ENCODE measurements around the gene MOCOS. TPM values are rescaled to one million over a fixed set of nuclear protein-coding genes. Genes with fewer than 3 reads are reported as not detected.
A peak's percentile ranks its signal among the peaks of the same experiment; 100 is the strongest.

The MOCOS gene
- total RNA-seq, 4 donors from 2014 or later, result 2.6 to 5.7 (median 4.4) TPM

DNA sequence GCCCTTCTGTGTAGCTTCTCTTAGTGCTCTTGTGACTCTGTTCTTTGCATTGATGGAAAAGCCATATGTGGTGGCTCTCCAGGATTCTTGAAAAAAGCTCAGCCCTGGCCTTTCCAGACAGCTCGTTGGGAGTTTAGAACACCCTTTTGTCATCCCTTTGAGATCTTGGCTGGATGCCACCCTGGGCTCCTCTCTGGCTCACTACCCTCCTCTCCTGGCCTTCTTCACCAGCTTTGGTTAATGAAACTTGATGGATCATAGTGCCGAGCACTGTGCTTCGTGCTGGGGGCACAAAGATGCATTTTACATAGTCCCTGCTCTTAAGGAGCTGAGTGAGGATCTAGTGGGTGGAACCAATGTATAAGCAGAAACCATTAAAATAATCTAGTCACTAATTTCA lies 94.6 kb downstream of the MOCOS start:
- DNase-seq, result no peak
- Histone ChIP-seq H3K27ac (no peak overlapping the region), H3K4me1 (no peaks in the 10 kb centered on the region), H3K4me3 (no peak overlapping the region), H3K9me3 (no peaks in the 10 kb centered on the region), H3K27me3 (peaks cover 24% of the 10 kb centered on the region), H3K36me3 (no peaks in the 10 kb centered on the region)
- in situ Hi-C loops (cut with MboI; ENCODE audit: low pct_ligation_motif_present in 1 of 4, low pct_unique_long_range_greater_than_20kb in 1 of 4, low sequenced_read_pairs in 3 of 4) (loop anchor here (5.0 to 25.0 kb wide), 8 partner anchors 187 to 545 kb away; no protein-coding TSS in a partner anchor), intact Hi-C loops (cut with DNase I; ENCODE audit: low total_unique reads) (loop anchor here (5.0 to 10.0 kb wide), 3 partner anchors 185 to 887 kb away; no protein-coding TSS in a partner anchor)
- TF ChIP-seq, protein P1, sequence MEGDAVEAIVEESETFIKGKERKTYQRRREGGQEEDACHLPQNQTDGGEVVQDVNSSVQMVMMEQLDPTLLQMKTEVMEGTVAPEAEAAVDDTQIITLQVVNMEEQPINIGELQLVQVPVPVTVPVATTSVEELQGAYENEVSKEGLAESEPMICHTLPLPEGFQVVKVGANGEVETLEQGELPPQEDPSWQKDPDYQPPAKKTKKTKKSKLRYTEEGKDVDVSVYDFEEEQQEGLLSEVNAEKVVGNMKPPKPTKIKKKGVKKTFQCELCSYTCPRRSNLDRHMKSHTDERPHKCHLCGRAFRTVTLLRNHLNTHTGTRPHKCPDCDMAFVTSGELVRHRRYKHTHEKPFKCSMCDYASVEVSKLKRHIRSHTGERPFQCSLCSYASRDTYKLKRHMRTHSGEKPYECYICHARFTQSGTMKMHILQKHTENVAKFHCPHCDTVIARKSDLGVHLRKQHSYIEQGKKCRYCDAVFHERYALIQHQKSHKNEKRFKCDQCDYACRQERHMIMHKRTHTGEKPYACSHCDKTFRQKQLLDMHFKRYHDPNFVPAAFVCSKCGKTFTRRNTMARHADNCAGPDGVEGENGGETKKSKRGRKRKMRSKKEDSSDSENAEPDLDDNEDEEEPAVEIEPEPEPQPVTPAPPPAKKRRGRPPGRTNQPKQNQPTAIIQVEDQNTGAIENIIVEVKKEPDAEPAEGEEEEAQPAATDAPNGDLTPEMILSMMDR (IDR thresholded peaks at IDR 0.05), result no peak
- TF ChIP-seq POLR2AphosphoS5 (IDR thresholded peaks at IDR 0.05) (no peak), POLR2A (IDR thresholded peaks at IDR 0.05) (no peak), EP300 (IDR thresholded peaks at IDR 0.05; ENCODE audit: low read depth) (no peak)
- 47 to 50% methylated on average over 2 to 3 of the region's 3 CpGs for WGBS, 2 donors (ENCODE audit: low coverage in 1 of 2)

DNA sequence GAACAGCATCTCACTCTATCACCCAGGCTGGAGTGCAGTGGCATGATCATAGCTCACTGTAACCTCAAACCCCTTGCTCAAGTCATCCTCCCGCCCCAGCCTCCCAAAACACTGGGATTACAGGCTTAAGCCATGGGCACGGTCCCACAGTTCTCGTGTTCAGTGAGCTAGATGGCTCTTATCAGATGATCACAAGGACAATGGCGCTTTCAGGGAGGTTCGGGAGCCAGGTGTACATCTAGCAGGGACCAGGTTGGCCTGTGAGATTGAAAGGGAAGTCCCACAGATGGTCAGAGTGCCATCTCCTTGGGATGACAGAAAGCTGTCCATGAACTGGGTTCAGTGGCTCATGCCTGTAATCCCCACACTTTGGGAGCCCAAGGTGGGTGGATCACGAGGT lies 96.2 kb downstream of the MOCOS start:
- H3K27ac ChIP-seq, result no peak overlapping the region
- intact Hi-C loops (cut with DNase I; ENCODE audit: low total_unique reads) (loop anchor here (5.0 to 10.0 kb wide), 3 partner anchors 186 to 889 kb away; no protein-coding TSS in a partner anchor), in situ Hi-C loops (cut with MboI; ENCODE audit: low pct_ligation_motif_present in 1 of 4, low pct_unique_long_range_greater_than_20kb in 1 of 4, low sequenced_read_pairs in 3 of 4) (loop anchor here (5.0 to 25.0 kb wide), 8 partner anchors 189 to 546 kb away; no protein-coding TSS in a partner anchor)
- no peaks in the 10 kb centered on the region for H3K4me1 ChIP-seq
- 73% methylated on average over 6 of the region's 6 CpGs; no CpG with 5 or more reads in 1 of the 2 donors for WGBS, 2 donors (ENCODE audit: low coverage in 1 of 2)
- H3K27me3 ChIP-seq, result peaks cover 19% of the 10 kb centered on the region
- no peak for DNase-seq
- H3K36me3 ChIP-seq, result no peaks in the 10 kb centered on the region
- TF ChIP-seq, protein P1 (IDR thresholded peaks at IDR 0.05), result no peak
- TF ChIP-seq EP300 (IDR thresholded peaks at IDR 0.05; ENCODE audit: low read depth) (no peak), POLR2A (IDR thresholded peaks at IDR 0.05) (no peak), POLR2AphosphoS5 (IDR thresholded peaks at IDR 0.05) (no peak)
- no peaks in the 10 kb centered on the region for H3K9me3 ChIP-seq
- H3K4me3 ChIP-seq, result no peak overlapping the region

DNA sequence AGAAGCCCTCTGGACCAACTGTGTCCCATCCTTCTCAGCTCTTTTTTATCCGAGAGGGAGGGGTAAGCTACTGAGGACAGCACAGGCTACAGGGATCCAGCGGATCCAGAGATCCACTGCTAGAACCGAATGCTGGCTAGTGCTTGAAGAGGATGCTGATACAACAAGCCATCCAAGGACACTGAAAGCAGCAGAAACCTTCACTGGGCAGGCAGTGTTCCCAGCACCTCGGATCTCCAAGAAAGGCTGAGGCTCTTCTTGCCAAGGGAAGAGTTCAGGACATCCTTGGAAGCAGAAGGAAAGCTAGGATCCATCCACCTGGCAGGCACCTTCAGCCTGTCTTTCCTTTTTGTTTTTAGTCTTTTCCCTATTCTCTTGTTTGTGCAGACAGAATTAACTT lies 97.0 kb downstream of the MOCOS start:
- no peak for DNase-seq
- Histone ChIP-seq H3K4me1 (no peaks in the 10 kb centered on the region), H3K27ac (no peak overlapping the region), H3K9me3 (no peaks in the 10 kb centered on the region), H3K27me3 (peaks cover 17% of the 10 kb centered on the region), H3K4me3 (no peak overlapping the region), H3K36me3 (no peaks in the 10 kb centered on the region)
- in situ Hi-C loops (cut with MboI; ENCODE audit: low pct_ligation_motif_present in 1 of 4, low pct_unique_long_range_greater_than_20kb in 1 of 4, low sequenced_read_pairs in 3 of 4) (loop anchor here (5.0 to 25.0 kb wide), 8 partner anchors 189 to 547 kb away; no protein-coding TSS in a partner anchor), intact Hi-C loops (cut with DNase I; ENCODE audit: low total_unique reads) (loop anchor here (5.0 to 10.0 kb wide), 3 partner anchors 187 to 889 kb away; no protein-coding TSS in a partner anchor)
- TF ChIP-seq, protein P1 (IDR thresholded peaks at IDR 0.05), result no peak
- WGBS, 2 donors (ENCODE audit: low coverage in 1 of 2), result 82% methylated on average over 4 of the region's 4 CpGs; no CpG with 5 or more reads in 1 of the 2 donors

DNA sequence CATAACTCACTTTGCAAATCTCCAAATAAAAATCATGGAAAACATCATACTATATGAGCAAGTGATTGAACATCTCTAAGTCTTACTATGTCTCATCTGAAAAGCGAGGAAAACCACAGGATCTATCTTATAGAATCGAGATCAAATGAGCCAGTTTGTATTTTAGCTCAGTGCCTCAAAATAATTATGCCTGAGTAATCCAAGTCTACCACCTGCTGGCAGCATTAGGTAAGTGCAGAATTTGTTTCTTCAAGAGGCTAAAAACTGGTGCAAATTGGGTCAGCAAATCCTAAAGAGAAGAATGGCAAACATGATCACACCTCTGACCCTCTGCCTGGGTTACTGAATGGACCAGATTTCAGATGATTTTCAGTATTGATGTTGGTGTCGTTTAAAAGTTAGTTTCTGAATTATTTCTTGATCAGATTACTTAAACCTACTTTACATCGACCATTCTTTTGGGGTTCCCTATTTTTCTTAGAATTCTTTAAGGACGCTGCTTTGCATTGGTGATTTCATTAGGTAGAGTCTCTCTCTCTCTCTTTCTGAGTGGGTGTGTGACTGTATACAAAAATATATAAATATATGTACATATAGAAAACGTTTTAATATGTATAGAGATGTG lies 97.5 kb downstream of the MOCOS start:
- intact Hi-C loops (cut with DNase I; ENCODE audit: low total_unique reads) (loop anchor here (5.0 to 10.0 kb wide), 3 partner anchors 187 to 890 kb away; no protein-coding TSS in a partner anchor), in situ Hi-C loops (cut with MboI; ENCODE audit: low pct_ligation_motif_present in 1 of 4, low pct_unique_long_range_greater_than_20kb in 1 of 4, low sequenced_read_pairs in 3 of 4) (loop anchor here (5.0 to 25.0 kb wide), 8 partner anchors 190 to 547 kb away; no protein-coding TSS in a partner anchor)
- peaks cover 17% of the 10 kb centered on the region for H3K27me3 ChIP-seq
- H3K9me3 ChIP-seq, result no peaks in the 10 kb centered on the region
- 31 to 33% methylated on average over 6 of the region's 6 CpGs for WGBS, 2 donors (ENCODE audit: low coverage in 1 of 2)
- TF ChIP-seq EP300 (IDR thresholded peaks at IDR 0.05; ENCODE audit: low read depth), result no peak
- TF ChIP-seq POLR2AphosphoS5 (IDR thresholded peaks at IDR 0.05), result no peak
- TF ChIP-seq POLR2A (IDR thresholded peaks at IDR 0.05), result no peak
- TF ChIP-seq, protein P1 (IDR thresholded peaks at IDR 0.05), result peak; percentile 85 to 92 (median 89)
- no peak overlapping the region for H3K4me3 ChIP-seq
- H3K36me3 ChIP-seq, result no peaks in the 10 kb centered on the region
- no peaks in the 10 kb centered on the region for H3K4me1 ChIP-seq
- DNase-seq, result peak; percentile 37
- no peak overlapping the region for H3K27ac ChIP-seq

Data from transverse colon (tissue), 4 donors.